CD4-positive, alpha-beta memory T cell (primary cell): ENCODE measurements around the gene SUN1. TPM values are rescaled to one million over a fixed set of nuclear protein-coding genes. Genes with fewer than 3 reads are reported as not detected.
A peak's percentile ranks its signal among the peaks of the same experiment; 100 is the strongest.

ENCODE experiments used
- CTCF ChIA-PET: fragments of 350-600 bp; sonication (Branson Sonifier 250); formaldehyde crosslinking; loops from one replicate; lab custom pipeline; 2021; ENCODE audit warnings: inconsistent platforms; ENCODE audit not compliant: partially characterized antibody; lab: Charles Lee
- POLR2A ChIA-PET: fragments of 350-600 bp; sonication (Branson Sonifier 250); formaldehyde crosslinking; loops from one replicate; lab custom pipeline; 2021; ENCODE audit not compliant: partially characterized antibody; lab: Charles Lee
- DNase-seq, 5 donors: peaks; one replicate each; pipeline versions ENCODE4 v3.0.0 to v3.0.0-alpha.2; 2020 to 2022; ENCODE audit warnings: mixed read lengths in 1 of 5
- H3K27ac ChIP-seq: one replicate; pipeline ENCODE4 v1.7.0; 2013; ENCODE audit warnings: low read depth, low read length
- H3K27me3 ChIP-seq: 2 replicates; pipeline ENCODE4 v1.7.0; 2013; ENCODE audit warnings: mild to moderate bottlenecking, low read length, moderate library complexity; ENCODE audit not compliant: insufficient read depth
- H3K36me3 ChIP-seq: 2 replicates; pipeline ENCODE4 v1.7.0; 2013; ENCODE audit warnings: mild to moderate bottlenecking, low read length, moderate library complexity; ENCODE audit not compliant: insufficient read depth
- H3K4me1 ChIP-seq: 2 replicates; pipeline ENCODE4 v1.7.0; 2013; ENCODE audit warnings: mild to moderate bottlenecking, low read length, moderate library complexity; ENCODE audit not compliant: insufficient read depth
- H3K4me3 ChIP-seq, 2 donors: one replicate each; pipeline ENCODE4 v1.7.0; 2013; ENCODE audit warnings: low read length in 2 of 2, mild to moderate bottlenecking in 1 of 2
- H3K9me3 ChIP-seq, 2 donors: one replicate each; pipeline ENCODE4 v1.7.0; 2013; ENCODE audit warnings: low read length in 2 of 2, control low read depth in 1 of 2; ENCODE audit not compliant: control insufficient read depth in 1 of 2
- H3K27ac Mint-ChIP-seq, 7 donors: one replicate each; pipeline ENCODE4 v1.8.0; 2020 to 2021; ENCODE audit warnings: mixed read lengths in 7 of 7, mild to moderate bottlenecking in 6 of 7, inconsistent platforms in 3 of 7, moderate library complexity in 3 of 7
- H3K27me3 Mint-ChIP-seq, 2 donors: one replicate each; pipeline ENCODE4 v1.8.0; 2020 to 2021; ENCODE audit warnings: mixed read lengths in 2 of 2
- H3K36me3 Mint-ChIP-seq, 2 donors: one replicate each; pipeline ENCODE4 v1.8.0; 2020 to 2021; ENCODE audit warnings: mixed read lengths in 2 of 2, inconsistent platforms in 1 of 2, mild to moderate bottlenecking in 1 of 2
- H3K4me1 Mint-ChIP-seq, 4 donors: one replicate each; pipeline ENCODE4 v1.8.0; 2020 to 2021; ENCODE audit warnings: mixed read lengths in 4 of 4, mild to moderate bottlenecking in 1 of 4
- H3K4me3 Mint-ChIP-seq, 8 donors: one replicate each; pipeline ENCODE4 v1.8.0; 2020 to 2021; ENCODE audit warnings: mixed read lengths in 8 of 8, mild to moderate bottlenecking in 7 of 8, moderate library complexity in 6 of 8, inconsistent platforms in 3 of 8
- H3K9me3 Mint-ChIP-seq, 8 donors: one replicate each; pipeline ENCODE4 v1.8.0; 2020 to 2021; ENCODE audit warnings: mixed read lengths in 8 of 8, mild to moderate bottlenecking in 5 of 8, inconsistent platforms in 3 of 8, moderate library complexity in 1 of 8
- intact Hi-C: fragments of 100-400 bp; cut with micrococcal nuclease; formaldehyde crosslinking; loops from one replicate; pipeline ENCODE4 v1.15.1; 2023
- polyA plus RNA-seq, 2 donors: library from polyadenylated mRNA; unstranded; fragments of 300-500 nt; fragmentation: Illumina TruSeq; gene quantifications; one replicate each; pipeline ENCODE4 v1.2.3, GENCODE V29; 2021
- total RNA-seq, 2 experiments: library from RNA; stranded (reverse); gene quantifications; one replicate each; pipeline ENCODE4 v1.2.3, GENCODE V29; 2021

Gene SUN1
- total and polyA plus RNA-seq, 4 experiments from 2014 or later = 53.7 to 210 (median 131) TPM

DNA sequence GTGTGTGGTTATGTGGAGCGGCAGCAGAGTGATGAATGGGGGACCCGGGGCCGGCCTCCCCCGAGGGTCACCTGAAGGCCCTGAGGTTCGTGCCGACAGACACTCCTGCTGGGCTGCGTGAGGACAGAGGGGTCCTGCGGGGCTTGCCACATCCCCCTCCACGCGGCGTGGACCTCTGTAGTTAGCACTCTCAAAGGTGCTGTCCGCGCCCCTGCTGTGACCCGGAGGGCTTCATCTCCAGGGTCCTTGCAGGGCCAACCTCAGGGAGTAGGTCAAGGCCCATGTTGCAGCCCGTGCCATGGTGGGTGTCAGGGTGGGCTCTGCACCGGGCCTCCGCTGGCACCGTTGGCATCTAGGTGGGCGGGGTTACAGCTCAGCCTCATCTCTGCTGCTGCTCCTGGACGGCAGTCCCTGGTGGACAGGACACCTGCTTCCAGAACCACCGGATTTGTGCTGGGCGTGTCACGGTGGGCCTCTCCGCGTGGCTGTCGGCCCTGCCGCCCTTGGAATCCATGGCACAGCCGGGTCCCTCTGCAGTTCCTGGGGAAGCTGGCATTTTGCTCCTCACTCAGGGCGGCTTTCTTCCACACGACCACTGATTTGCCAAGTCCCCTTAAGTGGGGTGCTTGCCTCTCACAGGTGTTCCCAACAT lies 24.3 kb downstream of the SUN1 start:
- no peaks in the 10 kb centered on the region for H3K27me3 ChIP-seq
- Mint-ChIP-seq H3K27me3 (no peaks in the 10 kb centered on the region), H3K36me3 (peaks cover 59 to 80% of the 10 kb centered on the region in 2 donors), H3K27ac (no peak overlapping the region), H3K4me1 (no peaks in the 10 kb centered on the region), H3K4me3 (no peak overlapping the region), H3K9me3 (peaks cover 0 to 4% (median 0%) of the 10 kb centered on the region in 8 donors)
- no peaks in the 10 kb centered on the region for H3K9me3 ChIP-seq
- intact Hi-C loops = no loop called here
- ChIA-PET POLR2A (no interaction called here), CTCF (interaction anchor here (1.1 to 1.5 kb wide), 3 partner anchors 13 to 68 kb away, joined by 3 to 4 read pairs (median 3); no protein-coding TSS in a partner anchor)
- H3K4me1 ChIP-seq = no peaks in the 10 kb centered on the region
- H3K27ac ChIP-seq = no peak overlapping the region
- no peak overlapping the region for H3K4me3 ChIP-seq
- H3K36me3 ChIP-seq = peaks cover 66% of the 10 kb centered on the region
- DNase-seq = no peak

DNA sequence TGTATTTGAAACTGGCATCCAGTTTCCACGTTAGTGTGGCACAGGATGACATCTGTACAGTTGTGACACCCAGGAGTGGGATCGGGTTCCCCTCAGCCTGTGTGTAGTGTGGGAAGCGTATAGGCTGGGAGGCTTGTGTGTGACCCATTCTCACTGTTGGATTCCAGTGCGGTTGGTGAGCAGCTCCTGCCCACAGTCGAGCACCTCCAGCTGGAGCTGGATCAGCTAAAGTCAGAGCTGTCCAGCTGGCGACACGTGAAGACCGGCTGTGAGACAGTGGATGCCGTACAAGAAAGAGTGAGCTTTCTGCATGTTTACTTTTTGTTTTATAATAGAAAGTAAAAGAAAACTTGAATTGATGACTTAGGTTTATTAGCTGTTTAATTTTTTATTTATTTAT lies 25.4 kb downstream of the SUN1 start:
- DNase-seq = no peak
- Mint-ChIP-seq H3K4me3 (no peak overlapping the region), H3K27ac (no peak overlapping the region), H3K27me3 (no peaks in the 10 kb centered on the region), H3K4me1 (no peaks in the 10 kb centered on the region), H3K9me3 (no peaks in the 10 kb centered on the region), H3K36me3 (peaks cover 60 to 79% of the 10 kb centered on the region in 2 donors)
- H3K4me1 ChIP-seq = no peaks in the 10 kb centered on the region
- H3K4me3 ChIP-seq = no peak overlapping the region
- H3K27ac ChIP-seq = no peak overlapping the region
- intact Hi-C loops = no loop called here
- H3K9me3 ChIP-seq = no peaks in the 10 kb centered on the region
- peaks cover 63% of the 10 kb centered on the region for H3K36me3 ChIP-seq
- ChIA-PET CTCF (interaction anchor here (1.1 to 1.5 kb wide), 3 partner anchors 12 to 69 kb away, joined by 3 to 4 read pairs (median 3); no protein-coding TSS in a partner anchor), POLR2A (interaction anchor here (0.6 kb wide), 1 partner anchor 28 kb away, joined by 4 read pairs; no protein-coding TSS in a partner anchor)
- H3K27me3 ChIP-seq = no peaks in the 10 kb centered on the region

DNA sequence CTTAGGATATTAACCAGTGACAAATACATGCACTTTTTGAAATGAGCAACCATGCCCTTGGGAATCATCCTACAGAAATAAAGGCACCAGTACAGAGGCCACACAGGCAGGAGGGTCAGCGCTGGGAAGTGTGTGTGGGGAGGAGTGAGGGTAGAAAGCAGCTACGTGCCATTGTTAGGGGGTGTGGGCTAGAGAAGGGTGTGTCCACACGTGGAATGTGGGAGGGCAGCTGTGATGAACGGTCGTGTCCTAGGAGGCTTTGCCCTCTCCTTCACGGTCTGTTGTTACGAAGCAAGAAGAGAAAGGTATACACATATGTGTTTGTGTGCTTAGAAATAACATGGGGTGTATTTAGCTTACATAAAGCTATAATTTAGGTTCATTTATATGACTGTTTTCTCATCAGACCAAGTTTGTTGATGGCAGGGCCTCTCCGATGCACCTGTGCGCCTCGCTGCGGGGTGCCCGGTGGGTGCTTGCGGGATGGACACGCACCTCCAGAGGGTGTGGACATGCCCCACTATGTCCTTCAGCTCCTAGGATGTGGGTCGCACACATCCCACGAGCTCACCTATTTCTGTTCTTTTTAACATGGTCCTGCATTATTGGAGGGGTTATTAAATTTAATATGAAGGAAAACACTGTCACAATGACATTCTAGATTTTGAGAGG lies 27.2 kb downstream of the SUN1 start:
- Mint-ChIP-seq H3K27me3 (no peaks in the 10 kb centered on the region), H3K9me3 (no peaks in the 10 kb centered on the region), H3K36me3 (peaks cover 57 to 74% of the 10 kb centered on the region in 2 donors), H3K4me3 (peak overlapping the region in 1 of 8 donors; percentile 27), H3K4me1 (no peaks in the 10 kb centered on the region), H3K27ac (peak overlapping the region in 3 of 7 donors; percentile 36 to 60 (median 59))
- ChIA-PET CTCF (interaction anchor here (0.9 kb wide), 1 partner anchor 11 kb away, joined by 3 read pairs; no protein-coding TSS in a partner anchor), POLR2A (no interaction called here)
- no peak for DNase-seq
- Histone ChIP-seq H3K36me3 (peaks cover 49% of the 10 kb centered on the region), H3K27me3 (no peaks in the 10 kb centered on the region), H3K27ac (no peak overlapping the region), H3K4me1 (no peaks in the 10 kb centered on the region), H3K9me3 (no peaks in the 10 kb centered on the region), H3K4me3 (no peak overlapping the region)
- intact Hi-C loops = no loop called here

DNA sequence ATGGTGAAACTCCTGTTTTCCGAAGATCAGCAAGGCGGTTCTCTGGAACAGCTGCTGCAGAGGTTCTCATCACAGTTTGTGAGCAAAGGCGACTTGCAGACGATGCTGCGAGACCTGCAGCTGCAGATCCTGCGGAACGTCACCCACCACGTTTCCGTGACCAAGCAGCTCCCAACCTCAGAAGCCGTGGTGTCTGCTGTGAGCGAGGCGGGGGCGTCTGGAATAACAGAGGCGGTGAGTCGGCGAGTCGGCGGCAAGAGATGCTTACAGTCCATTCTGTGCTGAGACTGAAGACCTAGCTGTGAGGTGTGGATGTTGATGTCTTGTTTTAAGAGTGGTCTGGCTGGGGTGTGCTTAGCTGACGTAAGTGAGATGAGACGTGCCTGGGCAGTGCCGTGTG lies 27.9 kb downstream of the SUN1 start:
- POLR2A ChIA-PET = no interaction called here
- H3K36me3 Mint-ChIP-seq = peaks cover 61 to 71% of the 10 kb centered on the region in 2 donors

DNA sequence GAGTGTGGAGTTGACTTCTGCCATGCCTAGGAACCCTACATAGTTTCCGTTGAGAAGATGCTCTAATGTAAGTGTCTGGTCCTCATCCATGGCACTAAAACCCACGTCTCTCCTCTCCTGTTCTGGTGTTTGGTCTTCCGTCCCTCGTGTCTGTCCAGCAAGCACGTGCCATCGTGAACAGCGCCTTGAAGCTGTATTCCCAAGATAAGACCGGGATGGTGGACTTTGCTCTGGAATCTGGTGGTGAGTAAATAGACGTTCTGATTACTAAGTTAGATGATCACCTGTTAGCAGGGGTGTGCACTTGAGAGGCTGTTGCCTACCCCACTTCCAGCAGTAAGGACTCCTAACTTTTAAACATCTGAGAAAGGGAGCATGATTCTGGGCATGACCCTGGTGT lies 28.9 kb downstream of the SUN1 start:
- peaks cover 47% of the 10 kb centered on the region for H3K36me3 ChIP-seq
- Mint-ChIP-seq H3K9me3 (no peaks in the 10 kb centered on the region), H3K27me3 (no peaks in the 10 kb centered on the region), H3K4me1 (no peaks in the 10 kb centered on the region), H3K27ac (no peak overlapping the region), H3K36me3 (peaks cover 62 to 72% of the 10 kb centered on the region in 2 donors), H3K4me3 (no peak overlapping the region)
- intact Hi-C loops = no loop called here
- H3K9me3 ChIP-seq = no peaks in the 10 kb centered on the region
- ChIA-PET CTCF (no interaction called here), POLR2A (interaction anchor here (1.2 kb wide), 1 partner anchor 45 kb away, joined by 3 read pairs; no protein-coding TSS in a partner anchor)
- H3K4me3 ChIP-seq = no peak overlapping the region
- no peak overlapping the region for H3K27ac ChIP-seq
- no peaks in the 10 kb centered on the region for H3K27me3 ChIP-seq
- DNase-seq = no peak
- H3K4me1 ChIP-seq = no peaks in the 10 kb centered on the region

More for the DNA sequence above, 27.9 kb downstream of the SUN1 start:
- H3K9me3 ChIP-seq = no peaks in the 10 kb centered on the region
- peaks cover 45% of the 10 kb centered on the region for H3K36me3 ChIP-seq
- Mint-ChIP-seq H3K27ac (peak overlapping the region in 1 of 7 donors; percentile 68), H3K4me3 (no peak overlapping the region), H3K27me3 (no peaks in the 10 kb centered on the region), H3K9me3 (no peaks in the 10 kb centered on the region), H3K4me1 (no peaks in the 10 kb centered on the region)
- no peak overlapping the region for H3K27ac ChIP-seq
- CTCF ChIA-PET = interaction anchor here (0.9 kb wide), 1 partner anchor 10 kb away, joined by 3 read pairs; no protein-coding TSS in a partner anchor
- no peaks in the 10 kb centered on the region for H3K4me1 ChIP-seq
- H3K27me3 ChIP-seq = no peaks in the 10 kb centered on the region
- intact Hi-C loops = no loop called here
- H3K4me3 ChIP-seq = no peak overlapping the region
- no peak for DNase-seq

DNA sequence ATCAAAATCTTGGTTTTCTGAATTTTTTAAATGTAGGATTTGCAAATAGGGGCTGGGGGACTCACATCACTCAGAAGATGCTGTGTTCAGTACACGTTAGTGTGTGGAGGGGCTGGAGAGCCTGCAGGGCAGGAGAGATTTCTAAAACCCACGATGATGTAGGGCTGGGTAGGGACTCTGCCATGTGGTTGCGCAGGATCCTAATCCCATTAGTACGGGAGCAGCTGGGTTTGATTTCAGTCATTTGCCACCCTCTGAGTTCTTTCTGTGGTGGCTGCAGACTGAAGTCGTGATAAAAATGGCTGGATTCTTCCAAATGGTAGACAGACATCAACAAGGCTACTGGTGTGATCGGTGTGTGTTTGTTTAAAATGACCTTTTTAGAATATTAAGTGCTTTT lies 29.9 kb downstream of the SUN1 start:
- Mint-ChIP-seq H3K27ac (peak overlapping the region in 3 of 7 donors; percentile 1 to 32 (median 2)), H3K4me3 (no peak overlapping the region), H3K36me3 (peaks cover 62 to 73% of the 10 kb centered on the region in 2 donors), H3K4me1 (no peaks in the 10 kb centered on the region), H3K27me3 (no peaks in the 10 kb centered on the region), H3K9me3 (no peaks in the 10 kb centered on the region)
- intact Hi-C loops = no loop called here
- H3K27ac ChIP-seq = no peak overlapping the region
- H3K36me3 ChIP-seq = peaks cover 47% of the 10 kb centered on the region
- POLR2A ChIA-PET = interaction anchor here (1.2 kb wide), 1 partner anchor 46 kb away, joined by 3 read pairs; no protein-coding TSS in a partner anchor
- H3K4me3 ChIP-seq = no peak overlapping the region
- H3K27me3 ChIP-seq = no peaks in the 10 kb centered on the region
- H3K9me3 ChIP-seq = no peaks in the 10 kb centered on the region
- no peaks in the 10 kb centered on the region for H3K4me1 ChIP-seq
- CTCF ChIA-PET = interaction anchor here (2.9 kb wide), 1 partner anchor 11 kb away, joined by 8 read pairs; no protein-coding TSS in a partner anchor
- no peak for DNase-seq

DNA sequence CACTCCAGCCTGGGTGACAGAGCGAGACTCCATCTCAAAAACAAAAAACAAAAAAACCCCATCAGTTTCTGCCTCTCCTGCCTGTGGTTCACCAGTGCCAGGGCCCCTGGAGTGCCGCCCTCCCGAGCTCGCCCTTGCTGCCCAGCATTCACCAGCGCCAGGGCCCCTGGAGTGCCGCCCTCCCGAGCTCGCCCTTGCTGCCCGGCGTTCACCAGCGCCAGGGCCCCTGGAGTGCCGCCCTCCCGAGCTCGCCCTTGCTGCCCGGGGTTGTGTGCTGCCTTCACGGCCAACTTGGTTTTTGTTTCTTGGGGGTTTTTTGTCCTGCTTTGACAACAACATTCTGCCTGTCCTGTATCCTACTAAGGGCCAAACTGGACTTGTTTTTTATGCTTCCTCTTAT lies 30.8 kb downstream of the SUN1 start:
- Mint-ChIP-seq H3K27me3 (no peaks in the 10 kb centered on the region), H3K27ac (peak overlapping the region in 2 of 7 donors; percentile 12 to 42), H3K9me3 (no peaks in the 10 kb centered on the region), H3K36me3 (peaks cover 64 to 72% of the 10 kb centered on the region in 2 donors), H3K4me1 (peaks cover 0 to 3% (median 0%) of the 10 kb centered on the region in 4 donors), H3K4me3 (no peak overlapping the region)
- DNase-seq = no peak
- CTCF ChIA-PET = interaction anchor here (2.9 kb wide), 1 partner anchor 10 kb away, joined by 8 read pairs; no protein-coding TSS in a partner anchor
- intact Hi-C loops = no loop called here
- Histone ChIP-seq H3K27me3 (no peaks in the 10 kb centered on the region), H3K4me3 (no peak overlapping the region), H3K4me1 (no peaks in the 10 kb centered on the region), H3K9me3 (no peaks in the 10 kb centered on the region), H3K36me3 (peaks cover 57% of the 10 kb centered on the region), H3K27ac (no peak overlapping the region)
- POLR2A ChIA-PET = no interaction called here
